Measurements from ENCODE around the gene AKNAD1.

DNA sequence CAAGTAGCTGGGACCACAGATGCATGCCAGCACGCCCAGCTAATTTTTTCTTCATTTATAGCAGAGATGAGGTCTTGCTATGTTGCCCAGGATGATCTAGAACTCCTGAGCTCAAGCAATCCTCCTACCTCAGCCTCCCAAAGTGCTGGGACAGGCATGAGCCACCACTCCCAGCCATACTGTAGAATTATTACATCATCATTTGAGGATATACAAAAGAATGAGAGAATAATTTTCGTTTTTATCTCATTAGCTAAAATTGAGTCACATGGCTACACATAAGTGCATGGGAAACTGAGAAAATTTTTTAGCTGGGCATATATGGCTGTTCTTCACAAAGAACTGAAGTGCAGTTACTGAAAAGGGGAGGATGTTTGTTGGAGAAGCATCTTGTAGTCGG is 89.2 kb downstream of the AKNAD1 start:
- TF ChIP-seq POLR2AphosphoS5 (IDR thresholded peaks at IDR 0.05; ENCODE audit: low read depth, low read length) (no peak), SIN3A (IDR thresholded peaks at IDR 0.05; ENCODE audit: borderline replicate concordance, insufficient read depth, low read length) (no peak)

Data from PFSK-1 (cell line).